ENCODE data around the gene TCFL5.

TCFL5 gene

GRCh38 chr20:62834967-62835730 lies 26.5 kb downstream of the TCFL5 start:
- no peak for DNase-seq (ENCODE audit: low read depth in 2 of 2)

- DNase-seq (ENCODE audit: low read depth in 2 of 2), result no peak
Measured at GRCh38 chr20:62832951-62833391, 28.7 kb downstream of the TCFL5 start.

GRCh38 chr20:62832212-62832922 lies 29.3 kb downstream of the TCFL5 start:
- DNase-seq (ENCODE audit: low read depth in 2 of 2), result no peak

- no peak for DNase-seq (ENCODE audit: low read depth in 2 of 2)
Measured at GRCh38 chr20:62831854-62832211, 29.8 kb downstream of the TCFL5 start.

- DNase-seq (ENCODE audit: low read depth in 2 of 2), result no peak
Measured at GRCh38 chr20:62831361-62831788, 30.2 kb downstream of the TCFL5 start.

DNA sequence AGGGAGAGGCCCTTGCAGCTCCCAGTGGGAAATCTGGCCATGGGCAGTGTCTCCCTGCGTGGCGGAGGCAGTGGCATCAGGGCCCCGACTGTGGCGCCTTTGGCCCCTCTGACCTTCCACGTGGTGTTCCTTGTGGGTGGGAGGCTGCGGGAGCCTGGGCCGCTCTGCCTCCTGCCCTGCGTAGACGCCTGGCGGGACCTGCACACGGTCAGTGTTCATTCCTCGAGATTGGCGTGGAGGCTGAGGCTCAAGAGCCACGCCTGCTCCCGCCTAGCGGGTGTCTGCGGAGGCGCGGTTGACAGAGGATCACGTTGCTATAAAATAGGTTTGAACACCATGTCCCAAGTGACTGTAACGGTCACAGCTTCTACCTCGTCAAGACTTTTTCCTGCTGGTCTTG lies 30.8 kb downstream of the TCFL5 start:
- no peak for DNase-seq (ENCODE audit: low read depth in 2 of 2)

- no peak for DNase-seq (ENCODE audit: low read depth in 2 of 2)
Measured at GRCh38 chr20:62830251-62830650, 31.4 kb downstream of the TCFL5 start.

- no peak for DNase-seq (ENCODE audit: low read depth in 2 of 2)
Measured at GRCh38 chr20:62829231-62830230, 32.1 kb downstream of the TCFL5 start.

- no peak for DNase-seq (ENCODE audit: low read depth in 2 of 2)
Measured at GRCh38 chr20:62828511-62829230, 33.0 kb downstream of the TCFL5 start.

DNA sequence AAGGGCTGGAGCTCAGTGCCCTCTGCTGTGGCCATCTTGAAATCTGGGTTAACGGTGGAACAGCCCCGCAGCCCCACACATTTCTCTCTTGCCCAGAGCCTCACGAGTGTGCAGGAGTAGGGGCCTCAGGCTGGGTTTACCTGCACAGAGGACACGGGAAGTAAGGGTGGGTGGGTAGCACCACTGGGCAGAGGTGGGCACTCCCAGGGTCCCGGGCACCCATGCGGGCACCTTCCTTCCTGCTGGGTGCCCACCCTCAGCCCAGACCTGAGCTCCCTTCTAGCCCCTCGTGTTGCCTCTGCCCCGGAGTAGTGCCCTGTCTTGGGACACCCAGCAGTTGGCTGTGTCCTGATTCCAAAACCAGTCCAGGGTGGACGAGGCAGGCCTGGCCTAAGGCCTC lies 33.6 kb downstream of the TCFL5 start:
- no peak for DNase-seq (ENCODE audit: low read depth in 2 of 2)

DNA sequence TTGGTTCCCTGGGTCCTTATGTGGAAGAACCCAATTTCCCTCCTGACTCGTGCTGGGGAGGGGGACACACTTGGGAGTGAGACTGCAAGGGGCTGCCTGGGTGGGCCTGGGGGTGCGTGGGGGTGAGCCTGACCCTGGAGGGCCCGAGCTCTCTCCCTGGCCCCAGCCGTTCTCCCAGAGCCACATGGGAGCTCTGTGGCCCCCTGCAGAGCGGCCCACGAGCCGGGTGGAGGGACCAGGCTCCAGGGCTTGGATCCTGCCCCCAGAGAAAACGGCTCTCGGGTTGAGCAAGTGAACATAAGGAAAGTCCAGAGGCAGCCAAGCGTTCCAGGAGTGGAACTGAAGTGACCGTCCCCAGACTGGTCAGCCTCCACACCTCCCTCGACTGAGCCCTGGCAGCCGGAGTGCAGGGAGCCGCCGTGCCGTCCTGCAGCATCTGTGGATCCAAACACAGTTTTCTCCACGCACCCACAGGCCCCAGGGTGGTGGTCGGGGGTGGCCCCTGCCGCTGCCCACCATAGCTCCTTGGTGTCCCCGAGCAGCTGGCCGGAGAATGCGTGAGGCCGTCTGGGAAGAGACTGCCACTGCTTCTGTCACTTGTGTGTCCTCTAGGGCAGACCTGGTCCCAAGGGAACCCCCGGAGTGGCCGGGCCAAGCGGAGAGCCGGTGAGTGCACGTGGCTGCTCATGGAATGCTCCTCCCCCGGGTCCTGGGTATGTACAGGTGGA lies 34.1 kb downstream of the TCFL5 start:
- DNase-seq (ENCODE audit: low read depth in 2 of 2), result no peak

DNA sequence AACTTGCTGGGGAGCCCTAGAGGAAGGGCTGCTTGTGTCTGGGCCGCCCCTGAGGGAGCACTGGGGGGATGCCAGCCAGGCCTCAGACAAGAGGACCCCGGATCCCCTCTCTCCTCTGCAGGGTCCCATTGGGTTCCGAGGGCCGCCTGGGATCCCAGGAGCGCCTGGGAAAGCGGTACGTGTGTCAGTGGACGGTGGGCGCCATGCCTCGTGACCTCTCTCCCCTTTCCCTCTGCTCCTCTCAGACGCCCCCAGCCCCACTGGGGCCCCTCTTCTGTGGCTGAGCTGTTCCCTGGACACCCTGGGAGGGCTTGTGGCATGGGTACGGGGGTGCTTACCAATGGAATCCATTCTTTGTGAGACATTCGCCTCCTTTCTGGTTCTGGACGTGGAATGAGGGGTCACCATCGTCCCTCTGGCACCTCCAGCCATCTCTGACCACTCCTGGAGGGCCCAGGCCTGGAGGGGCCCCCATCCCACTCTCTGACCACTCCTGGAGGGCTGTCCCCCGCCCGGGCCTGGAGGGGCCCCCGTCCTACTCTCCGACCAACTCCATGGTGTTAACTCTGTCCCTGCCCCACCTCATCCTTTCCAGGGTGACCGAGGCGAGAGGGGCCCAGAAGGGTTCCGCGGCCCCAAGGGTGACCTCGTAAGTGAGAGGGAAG lies 34.8 kb downstream of the TCFL5 start:
- DNase-seq (ENCODE audit: low read depth in 2 of 2), result no peak

GRCh38 chr20:62825986-62826645 lies 35.5 kb downstream of the TCFL5 start:
- DNase-seq (ENCODE audit: low read depth in 2 of 2), result no peak

DNA sequence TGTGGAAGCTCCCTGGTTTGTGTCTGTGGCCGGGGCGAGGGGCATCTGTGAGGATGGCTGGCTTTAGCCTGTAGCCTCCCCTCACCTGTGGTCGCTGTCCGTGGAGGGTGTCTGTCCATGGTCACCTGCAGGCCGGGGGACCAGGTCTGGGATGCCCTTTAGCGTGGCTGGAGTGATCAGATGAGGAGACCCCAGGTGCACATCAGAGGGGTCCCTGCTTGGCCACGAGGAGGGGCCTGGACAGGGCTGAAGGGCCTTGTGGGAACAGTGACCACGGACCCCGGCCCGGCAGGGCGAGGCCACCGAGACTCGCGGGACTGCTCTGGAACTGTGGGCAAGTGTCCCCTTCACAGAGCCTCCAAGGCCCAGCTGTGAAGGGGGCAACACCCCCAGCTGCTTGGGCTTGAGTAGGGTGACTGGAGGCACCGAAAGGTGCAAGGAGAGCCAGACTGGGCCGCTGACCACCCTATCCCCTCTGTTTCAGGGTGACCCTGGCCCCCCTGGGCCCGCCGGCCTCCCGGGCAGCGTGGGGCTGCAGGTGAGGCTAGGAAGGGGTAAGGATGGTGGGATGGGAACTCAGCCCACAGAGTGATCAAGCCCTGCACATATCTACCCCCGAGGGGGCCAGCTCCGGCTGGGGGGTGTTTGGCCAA lies 36.2 kb downstream of the TCFL5 start:
- no peak for DNase-seq (ENCODE audit: low read depth in 2 of 2)

- peak in 1 of 2 donors; percentile 32 for DNase-seq (ENCODE audit: low read depth in 2 of 2)
Measured at GRCh38 chr20:62824476-62825332, 36.9 kb downstream of the TCFL5 start.

- DNase-seq (ENCODE audit: low read depth in 2 of 2), result no peak
Measured at GRCh38 chr20:62823688-62824475, 37.7 kb downstream of the TCFL5 start.
